IMR-90 (cell line): ENCODE measurements around the gene RPL19. TPM values are rescaled to one million over a fixed set of nuclear protein-coding genes. Genes with fewer than 3 reads are reported as not detected.

Experiments used
- ATAC-seq: fragments of 200-7000 bp; cut with Tn5 transposase; 2 replicates; pipeline ENCODE4 v1.9.1; 2020; ENCODE audit warnings: low read depth, mild to moderate bottlenecking, moderate library complexity
- BruUV-seq: library from RNA; stranded (reverse); fragments of 400-500 nt; replicated peaks from 2 replicates; lab custom pipeline; 2021; lab: Mats Ljungman, UMichigan
- CTCF ChIA-PET: fragments of 300-600 bp; formaldehyde crosslinking; extraction: SDS; loops from one replicate; lab custom pipeline; 2021; ENCODE audit warnings: antibody characterized with exemption; lab: Yijun Ruan, JAX
- POLR2A ChIA-PET: fragments of 300-600 bp; sonication (Branson Sonifier 250); formaldehyde crosslinking; loops from one replicate; lab custom pipeline; 2022; ENCODE audit warnings: antibody characterized with exemption; ENCODE audit not compliant: unreplicated experiment; lab: Charles Lee
- DNase-seq: peaks from one replicate; pipeline ENCODE4 v3.0.0; 2013
- H2AFZ ChIP-seq: replicated peaks from 2 replicates; pipeline ENCODE3; 2013; ENCODE audit warnings: low read length, mild to moderate bottlenecking; ENCODE audit not compliant: poor library complexity
- H2AK5ac ChIP-seq: 2 replicates; pipeline ENCODE4 v1.6.1; 2013; ENCODE audit warnings: low read depth, low read length, inconsistent platforms
- H2AK9ac ChIP-seq: replicated peaks from 2 replicates; pipeline ENCODE3; 2013; ENCODE audit warnings: mild to moderate bottlenecking, low read depth, low read length, moderate library complexity; ENCODE audit not compliant: poor library complexity
- H2BK120ac ChIP-seq: 2 replicates; pipeline ENCODE4 v1.6.1; 2013; ENCODE audit warnings: low read depth, low read length, inconsistent platforms
- H2BK15ac ChIP-seq: 3 replicates; pipeline ENCODE4 v1.6.1; 2013; ENCODE audit warnings: low read depth, low read length, inconsistent platforms
- H2BK20ac ChIP-seq: 2 replicates; pipeline ENCODE4 v1.6.1; 2013; ENCODE audit warnings: low read depth, mild to moderate bottlenecking, inconsistent platforms, low read length, moderate library complexity
- H2BK5ac ChIP-seq: 2 replicates; pipeline ENCODE4 v1.6.1; 2013; ENCODE audit warnings: mild to moderate bottlenecking, low read depth, low read length, inconsistent platforms; ENCODE audit not compliant: poor library complexity, severe bottlenecking
- H3K14ac ChIP-seq: replicated peaks from 2 replicates; pipeline ENCODE4 v1.6.1; 2013; ENCODE audit warnings: low read depth, low read length, inconsistent platforms
- H3K18ac ChIP-seq: 2 replicates; pipeline ENCODE4 v1.6.1; 2013; ENCODE audit warnings: low read depth, low read length, control low read depth
- H3K23ac ChIP-seq: 2 replicates; pipeline ENCODE4 v1.6.1; 2013; ENCODE audit warnings: low read depth, low read length, inconsistent platforms
- H3K27ac ChIP-seq: 2 replicates; pipeline ENCODE4 v1.5.1; 2013; ENCODE audit warnings: mild to moderate bottlenecking, control low read depth, low read length; ENCODE audit not compliant: insufficient read depth
- H3K27me3 ChIP-seq: 2 replicates; pipeline ENCODE4 v1.6.1; 2013; ENCODE audit warnings: low read length; ENCODE audit not compliant: control insufficient read depth, insufficient read depth
- H3K36me3 ChIP-seq: 2 replicates; pipeline ENCODE4 v1.6.1; 2013; ENCODE audit warnings: low read length, mixed read lengths; ENCODE audit not compliant: control insufficient read depth, insufficient read depth
- H3K4ac ChIP-seq: 2 replicates; pipeline ENCODE4 v1.6.1; 2013; ENCODE audit warnings: low read depth, low read length, inconsistent platforms
- H3K4me1 ChIP-seq: 2 replicates; pipeline ENCODE4 v1.6.1; 2013; ENCODE audit warnings: low read length, mixed read lengths; ENCODE audit not compliant: control insufficient read depth, insufficient read depth
- H3K4me2 ChIP-seq: 2 replicates; pipeline ENCODE4 v1.6.1; 2013; ENCODE audit warnings: low read depth, mild to moderate bottlenecking, control low read depth, low read length, moderate library complexity
- H3K4me3 ChIP-seq: 2 replicates; pipeline ENCODE4 v1.5.1; 2013; ENCODE audit warnings: low read depth, mild to moderate bottlenecking, control low read depth, low read length, moderate library complexity; ENCODE audit not compliant: insufficient read depth
- H3K56ac ChIP-seq: 2 replicates; pipeline ENCODE4 v1.6.1; 2013; ENCODE audit warnings: low read length, inconsistent platforms; ENCODE audit not compliant: insufficient read depth; ENCODE audit errors: extremely low read depth
- H3K79me1 ChIP-seq, 2 experiments: 2 replicates each; pipeline ENCODE4 v1.6.1; 2013; ENCODE audit warnings: low read length in 2 of 2, inconsistent platforms in 1 of 2, low read depth in 1 of 2
- H3K9ac ChIP-seq: 2 replicates; pipeline ENCODE4 v1.6.1; 2013; ENCODE audit warnings: low read depth, low read length, control low read depth
- H3K9me1 ChIP-seq: 2 replicates; pipeline ENCODE4 v1.6.1; 2013; ENCODE audit warnings: low read length, inconsistent platforms; ENCODE audit not compliant: insufficient read depth
- H3K9me3 ChIP-seq: 2 replicates; pipeline ENCODE4 v1.6.1; 2013; ENCODE audit warnings: low read length; ENCODE audit not compliant: control insufficient read depth, insufficient read depth
- H4K20me1 ChIP-seq: 2 replicates; pipeline ENCODE4 v1.6.1; 2013; ENCODE audit warnings: low read length, inconsistent platforms; ENCODE audit not compliant: insufficient read depth
- H4K5ac ChIP-seq: 2 replicates; pipeline ENCODE4 v1.6.1; 2013; ENCODE audit warnings: mild to moderate bottlenecking, low read depth, low read length, control low read depth
- H4K8ac ChIP-seq, 2 experiments: 2 replicates each; pipeline ENCODE4 v1.6.1; 2013; ENCODE audit warnings: low read depth in 2 of 2, low read length in 2 of 2, control low read depth in 1 of 2, inconsistent platforms in 1 of 2
- H4K91ac ChIP-seq: 2 replicates; pipeline ENCODE4 v1.6.1; 2013; ENCODE audit warnings: low read depth, low read length, inconsistent platforms; ENCODE audit not compliant: insufficient read depth
- CEBPB ChIP-seq: IDR thresholded peaks from 2 replicates; pipeline ENCODE4 v1.6.1; 2012; ENCODE audit warnings: low read depth, low read length, improper control_type of control experiment
- CHD1 ChIP-seq: IDR thresholded peaks from 2 replicates; pipeline ENCODE4 v1.6.1; 2012; ENCODE audit warnings: low read depth, low read length, improper control_type of control experiment
- FOS ChIP-seq: fragments of 150-350 bp; IDR thresholded peaks from 2 replicates; pipeline ENCODE4 v1.6.1; 2016; ENCODE audit warnings: low read depth, low read length
- MAFK ChIP-seq: IDR thresholded peaks from 2 replicates; pipeline ENCODE4 v1.6.1; 2012; ENCODE audit warnings: low read depth, low read length, improper control_type of control experiment
- MAZ ChIP-seq: IDR thresholded peaks from 2 replicates; pipeline ENCODE4 v1.6.1; 2012; ENCODE audit warnings: low read depth, mild to moderate bottlenecking, low read length, improper control_type of control experiment, moderate library complexity, borderline replicate concordance
- NFE2L2 ChIP-seq: fragments of 150-350 bp; IDR thresholded peaks from 2 replicates; pipeline ENCODE4 v1.6.1; 2016; ENCODE audit warnings: low read depth, mild to moderate bottlenecking, low read length
- POLR2A ChIP-seq: IDR thresholded peaks from 2 replicates; pipeline ENCODE4 v1.6.1; 2012; ENCODE audit warnings: mild to moderate bottlenecking, low read depth, low read length
- RAD21 ChIP-seq: IDR thresholded peaks from 2 replicates; pipeline ENCODE4 v1.6.1; 2012; ENCODE audit warnings: low read length, improper control_type of control experiment
- RCOR1 ChIP-seq: IDR thresholded peaks from 2 replicates; pipeline ENCODE4 v1.6.1; 2012; ENCODE audit warnings: mild to moderate bottlenecking, low read length, improper control_type of control experiment; ENCODE audit not compliant: insufficient replicate concordance
- RFX5 ChIP-seq: IDR thresholded peaks from 2 replicates; pipeline ENCODE4 v1.8.0; 2012; ENCODE audit warnings: low read depth, mild to moderate bottlenecking, low read length, moderate library complexity
- SMC3 ChIP-seq: fragments of 150-350 bp; IDR thresholded peaks from 2 replicates; pipeline ENCODE4 v1.6.1; 2016; ENCODE audit warnings: low read depth, mild to moderate bottlenecking, antibody characterized with exemption, low read length, moderate library complexity
- WGBS, 2 experiments: methylation state at CpG; one replicate each; pipeline versions ENCODE4 v1.1.5 to v1.1.7; 2013; ENCODE audit warnings: missing lambda C conversion rate in 2 of 2; ENCODE audit not compliant: insufficient read length in 1 of 2; ENCODE audit errors: extremely low coverage in 2 of 2; 5-methylcytosine and 5-hydroxymethylcytosine counted together
- dilution Hi-C: fragments of 300-500 bp; cut with HindIII; formaldehyde crosslinking; loops from one replicate; pipeline ENCODE4 v1.14.3; 2018; ENCODE audit warnings: low sequenced_read_pairs; ENCODE audit not compliant: unreplicated experiment
- in situ Hi-C: fragments of 300-500 bp; cut with MboI; formaldehyde crosslinking; loops from 3 replicates; pipeline ENCODE4 v1.14.3; 2019; ENCODE audit warnings: low sequenced_read_pairs, inconsistent platforms, mixed read lengths
- intact Hi-C: fragments of 100-400 bp; cut with micrococcal nuclease; formaldehyde crosslinking; loops from 2 replicates; pipeline ENCODE4 v1.10.0; 2022
- polyA plus RNA-seq, 3 experiments: library from polyadenylated mRNA; depleted of rRNA; stranded (reverse); fragments of >200 nt; gene quantifications; 2 replicates each; pipeline ENCODE4 v1.2.3, GENCODE V29; 2012; ENCODE audit warnings: low replicate concordance in 1 of 3
- total RNA-seq: library from RNA; depleted of rRNA; stranded (reverse); fragments of >200 nt; gene quantifications from 2 replicates; pipeline ENCODE4 v1.2.3, GENCODE V29; 2012
- TF ChIP-seq, protein P1 (sequence below): fragments of 150-350 bp; IDR thresholded peaks from 2 replicates; pipeline ENCODE4 v1.6.1; 2017; ENCODE audit warnings: mild to moderate bottlenecking, antibody characterized with exemption, low read length, low read depth
- TF ChIP-seq, protein P2 (sequence below): fragments of 150-350 bp; IDR thresholded peaks from 2 replicates; pipeline ENCODE4 v1.6.1; 2016; ENCODE audit warnings: low read depth, mild to moderate bottlenecking, low read length, moderate library complexity, borderline replicate concordance

The RPL19 gene
- total and polyA plus RNA-seq, 2 of the 4 experiments (the other 2 are of a cell fraction) = 2,101 to 2,466 TPM

DNA sequence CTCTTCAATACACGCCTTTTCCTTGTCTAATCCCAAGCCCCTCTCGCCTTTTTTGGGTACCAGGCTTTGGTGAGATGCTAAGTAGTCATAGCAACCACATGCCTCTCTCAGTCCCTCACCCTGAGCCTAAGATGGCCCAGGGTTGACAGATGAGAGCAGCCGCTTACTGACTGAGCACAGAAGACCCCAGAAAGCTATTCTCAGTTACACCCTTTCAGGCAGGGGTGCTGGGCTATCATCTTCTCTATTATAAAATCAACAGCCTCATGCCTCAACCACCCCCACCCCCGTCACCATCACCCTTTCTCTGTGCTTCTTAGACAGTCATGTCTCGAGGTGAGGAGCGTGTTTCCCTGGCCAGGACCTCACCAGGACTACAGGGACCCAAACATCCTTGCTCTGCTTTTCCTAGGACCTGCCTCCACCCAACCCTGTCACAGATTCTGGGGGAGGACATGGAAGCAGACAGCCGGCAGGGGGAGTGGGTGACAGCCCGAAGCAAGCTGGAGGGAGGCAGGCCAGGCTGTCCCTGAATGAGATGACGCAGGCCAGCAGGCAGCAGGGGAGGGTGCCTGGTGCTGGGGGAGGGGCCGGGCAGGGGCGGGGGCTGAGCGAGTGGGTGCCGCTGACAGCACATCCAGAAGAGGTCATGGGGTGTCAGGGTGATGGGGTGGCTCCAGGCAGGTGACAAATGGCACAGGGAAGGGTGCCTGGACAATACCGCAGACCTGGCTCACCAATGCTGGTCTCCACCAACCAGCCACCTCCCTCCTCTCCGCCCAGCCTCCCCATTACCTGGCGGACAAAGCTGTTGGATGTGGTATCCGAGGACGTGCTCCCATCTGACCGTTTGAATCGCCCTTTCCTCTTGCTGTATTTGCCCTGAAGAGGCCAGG lies 5.7 kb upstream of the RPL19 start (continued):
- TF ChIP-seq, protein P1, sequence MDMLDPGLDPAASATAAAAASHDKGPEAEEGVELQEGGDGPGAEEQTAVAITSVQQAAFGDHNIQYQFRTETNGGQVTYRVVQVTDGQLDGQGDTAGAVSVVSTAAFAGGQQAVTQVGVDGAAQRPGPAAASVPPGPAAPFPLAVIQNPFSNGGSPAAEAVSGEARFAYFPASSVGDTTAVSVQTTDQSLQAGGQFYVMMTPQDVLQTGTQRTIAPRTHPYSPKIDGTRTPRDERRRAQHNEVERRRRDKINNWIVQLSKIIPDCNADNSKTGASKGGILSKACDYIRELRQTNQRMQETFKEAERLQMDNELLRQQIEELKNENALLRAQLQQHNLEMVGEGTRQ = no peak

DNA sequence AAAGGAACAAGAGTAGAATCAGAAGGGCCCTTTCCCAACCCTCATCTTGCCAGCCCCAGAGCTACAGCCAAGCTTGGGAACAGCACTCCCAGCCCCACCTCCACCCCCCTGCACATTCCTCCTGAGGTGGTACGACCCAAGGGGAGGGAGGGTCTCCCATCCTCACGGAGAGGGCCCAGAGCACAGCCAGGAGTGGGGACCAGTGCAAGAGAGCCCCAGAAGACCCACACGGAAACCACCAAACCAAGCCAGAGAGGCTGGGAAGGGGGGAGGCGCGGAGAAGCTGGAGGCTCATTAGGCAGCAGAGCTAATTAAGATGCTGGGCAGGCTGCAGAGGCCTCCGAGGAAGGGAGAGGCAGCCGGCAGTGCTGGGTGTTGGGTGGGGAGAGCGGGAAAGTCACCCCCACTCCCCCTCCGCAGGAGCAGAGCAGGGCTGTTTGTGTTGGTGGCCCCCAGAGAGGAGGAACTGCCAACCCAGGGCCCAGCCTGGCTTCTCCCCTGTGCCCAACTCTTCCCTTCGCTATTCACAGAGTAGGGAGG lies 5.0 kb upstream of the RPL19 start:
- no peak overlapping the region for H3K4ac ChIP-seq
- H2BK15ac ChIP-seq = no peak overlapping the region
- no peaks in the 10 kb centered on the region for H3K27me3 ChIP-seq
- no peak overlapping the region for H3K18ac ChIP-seq
- H4K5ac ChIP-seq = no peak overlapping the region
- H3K9ac ChIP-seq = no peak overlapping the region
- peaks cover 29 to 61% of the 10 kb centered on the region in 2 experiments for H3K79me1 ChIP-seq
- no CpG with 5 or more reads among the region's 10 CpGs for WGBS, 2 experiments
- CTCF ChIA-PET = no interaction called here
- DNase-seq = no peak
- no TSS peak for BruUV-seq
- H4K91ac ChIP-seq = no peak overlapping the region
- POLR2A ChIA-PET = no interaction called here
- no peaks in the 10 kb centered on the region for H3K9me3 ChIP-seq
- H4K20me1 ChIP-seq = peaks cover 22% of the 10 kb centered on the region
- no peak overlapping the region for H3K27ac ChIP-seq
- peak overlapping the region; percentile 78 for H2AK5ac ChIP-seq
- peaks cover 26% of the 10 kb centered on the region for H3K9me1 ChIP-seq
- dilution Hi-C loops (no loop called here), intact Hi-C loops (no loop called here), in situ Hi-C loops (no loop called here)
- no peak overlapping the region for H3K14ac ChIP-seq
- H3K36me3 ChIP-seq = peaks cover 26% of the 10 kb centered on the region
- H3K23ac ChIP-seq = peak overlapping the region; percentile 25; the same call in 1 of the 2 replicates
- no peak for ATAC-seq
- no peak overlapping the region for H2AFZ ChIP-seq
- H2AK9ac ChIP-seq = peak overlapping the region; percentile 82
- H2BK20ac ChIP-seq = 0 out of 2 replicates have a peak overlapping the region, but pooled peaks have one; percentile 47
- peaks cover 19% of the 10 kb centered on the region for H3K4me1 ChIP-seq
- no peak overlapping the region for H3K4me3 ChIP-seq
- no peak overlapping the region for H3K4me2 ChIP-seq
- no peak overlapping the region; a peak in 1 of 4 replicates for H4K8ac ChIP-seq
- H2BK5ac ChIP-seq = no peak overlapping the region
- H3K56ac ChIP-seq = no peak overlapping the region
- no peak overlapping the region for H2BK120ac ChIP-seq
- TF ChIP-seq MAFK (no peak), CHD1 (no peak), RFX5 (no peak), MAZ (no peak), FOS (no peak), CEBPB (no peak), NFE2L2 (no peak), RAD21 (no peak), SMC3 (no peak), RCOR1 (no peak), POLR2A (no peak)
- TF ChIP-seq, protein P2, sequence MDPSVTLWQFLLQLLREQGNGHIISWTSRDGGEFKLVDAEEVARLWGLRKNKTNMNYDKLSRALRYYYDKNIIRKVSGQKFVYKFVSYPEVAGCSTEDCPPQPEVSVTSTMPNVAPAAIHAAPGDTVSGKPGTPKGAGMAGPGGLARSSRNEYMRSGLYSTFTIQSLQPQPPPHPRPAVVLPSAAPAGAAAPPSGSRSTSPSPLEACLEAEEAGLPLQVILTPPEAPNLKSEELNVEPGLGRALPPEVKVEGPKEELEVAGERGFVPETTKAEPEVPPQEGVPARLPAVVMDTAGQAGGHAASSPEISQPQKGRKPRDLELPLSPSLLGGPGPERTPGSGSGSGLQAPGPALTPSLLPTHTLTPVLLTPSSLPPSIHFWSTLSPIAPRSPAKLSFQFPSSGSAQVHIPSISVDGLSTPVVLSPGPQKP = no peak
- TF ChIP-seq, protein P1 = no peak
